Stimulated activated CD8-positive, alpha-beta memory T cell treated with anti-CD3 and anti-CD28 coated beads, Interleukin-12 subunit alpha, Interleukin-12 subunit beta, amount 100 ng/mL, for 1 hour (primary cell): ENCODE results near the gene SLC25A43.
"Not testable (repeated sequence)": the region's sequence is repeated elsewhere in the genome, so short reads cannot be mapped to it uniquely, and the experiment has no call there.

ENCODE experiments used
- DNase-seq: peaks from one replicate; pipeline ENCODE4 v3.0.0-alpha.2; 2020; ENCODE audit warnings: low read depth

SLC25A43 gene

DNA sequence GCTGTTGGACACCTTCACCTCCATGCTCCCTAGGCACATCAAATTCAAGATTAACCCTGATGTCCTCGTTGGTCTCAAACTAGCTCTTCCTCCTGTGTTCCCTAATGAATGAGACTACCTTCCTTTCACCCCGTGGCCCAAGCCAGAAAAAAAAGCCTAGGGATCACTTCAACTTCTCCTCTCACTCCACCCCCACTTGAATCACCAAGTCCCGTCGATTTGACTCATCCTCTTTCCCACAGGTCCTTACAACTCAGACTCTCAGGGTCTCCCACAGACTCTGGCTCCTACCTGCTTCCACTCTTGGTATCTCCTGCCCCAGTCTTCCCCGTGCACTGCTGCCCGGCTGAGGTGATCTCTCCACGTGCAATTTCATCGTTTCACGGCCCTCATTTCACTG, 8.5 kb downstream of the SLC25A43 start:
- no peak for DNase-seq

DNA sequence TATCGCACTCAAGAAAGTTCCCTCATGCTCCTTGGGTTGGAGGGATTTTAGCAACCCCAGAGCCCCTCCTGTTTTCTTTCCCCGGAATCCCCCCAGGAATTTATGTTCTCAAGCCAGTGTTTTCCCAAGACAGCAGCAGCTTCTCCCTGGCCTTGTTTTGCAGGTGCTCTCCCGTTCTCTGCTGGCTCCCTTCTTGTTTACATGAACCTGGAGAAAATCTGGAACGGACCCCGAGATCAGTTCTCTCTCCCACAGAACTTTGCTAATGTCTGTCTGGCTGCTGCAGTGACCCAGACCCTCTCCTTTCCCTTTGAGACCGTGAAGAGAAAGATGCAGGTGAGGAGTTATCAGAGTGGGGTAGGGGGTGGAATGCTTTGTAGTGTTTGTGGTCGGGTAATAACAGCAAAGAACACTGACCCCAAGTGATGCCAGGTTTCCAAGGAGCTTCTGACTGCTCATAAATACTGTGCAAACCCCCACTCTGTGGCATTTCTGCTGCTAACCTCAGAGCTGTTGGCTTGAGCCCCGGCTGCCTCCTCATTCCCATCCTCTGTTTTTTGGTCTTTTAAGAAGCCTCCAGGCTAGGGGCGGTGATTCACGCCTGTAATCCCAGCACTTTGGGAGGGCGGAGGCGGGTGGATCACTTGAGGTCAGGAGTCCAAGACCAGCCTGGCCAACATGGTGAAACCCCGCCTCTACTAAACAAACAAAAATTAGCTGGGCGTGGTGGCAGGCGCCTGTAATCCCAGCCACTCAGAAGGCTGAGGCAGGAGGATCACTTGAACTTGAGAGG, 11.1 kb downstream of the SLC25A43 start:
- DNase-seq: no peak

DNA sequence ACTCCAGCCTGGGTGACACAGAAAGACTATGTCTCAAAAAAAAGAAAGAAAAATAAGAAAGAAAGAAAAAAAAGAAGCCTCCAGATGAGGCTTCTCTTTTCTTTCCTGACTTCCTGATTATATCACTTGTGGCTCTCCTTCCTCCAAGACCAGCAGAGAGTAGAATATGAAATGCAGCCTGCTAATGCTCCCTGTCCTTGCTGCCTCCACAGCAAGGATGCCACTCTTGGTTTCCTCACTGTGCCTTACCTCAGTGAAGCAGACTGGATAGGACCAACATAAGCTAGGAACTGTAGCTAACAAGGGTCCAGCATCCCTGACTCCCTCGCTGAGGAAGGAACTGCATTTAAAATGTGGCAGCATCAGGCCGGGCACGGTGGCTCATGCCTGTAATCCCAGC, 11.7 kb downstream of the SLC25A43 start:
- DNase-seq: no peak

DNA sequence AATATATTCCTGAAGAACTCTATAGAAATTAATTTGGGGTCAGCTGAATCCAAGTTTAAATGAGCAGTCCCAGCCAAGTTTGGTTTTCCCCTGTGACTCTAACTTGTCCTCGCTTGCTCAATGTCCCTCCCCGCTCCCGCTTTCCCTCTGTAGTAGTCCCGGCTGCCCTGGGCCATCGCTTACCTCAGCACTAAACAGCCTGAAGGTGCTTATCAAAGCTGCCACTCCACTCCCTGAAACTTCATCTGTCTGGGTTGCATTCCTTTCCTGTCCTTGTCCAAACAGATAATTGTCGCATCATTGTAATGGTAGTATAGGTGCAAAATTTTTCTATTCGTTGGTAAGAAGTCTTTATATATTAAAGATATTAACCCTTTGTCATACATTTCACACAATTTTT, 12.8 kb downstream of the SLC25A43 start:
- DNase-seq: no peak

DNA sequence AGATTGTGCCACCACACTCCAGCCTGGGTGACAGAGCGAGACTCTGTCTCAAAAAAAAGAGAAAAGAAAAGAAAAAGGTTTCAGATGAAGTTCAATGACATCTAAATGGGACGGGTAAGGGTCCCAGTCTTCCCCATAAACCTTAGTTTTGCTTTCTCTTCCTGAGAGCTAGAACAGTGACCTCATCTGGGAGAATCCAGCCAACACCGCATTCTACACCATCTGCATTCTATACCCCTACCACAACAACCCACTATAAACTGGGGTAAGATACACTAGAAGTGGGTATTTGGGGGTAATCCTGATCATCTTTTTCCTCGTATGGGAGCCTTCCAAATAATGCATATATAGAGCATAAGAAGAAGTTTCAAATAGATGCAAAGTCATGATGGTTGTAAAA, 18.2 kb downstream of the SLC25A43 start:
- no peak for DNase-seq

DNA sequence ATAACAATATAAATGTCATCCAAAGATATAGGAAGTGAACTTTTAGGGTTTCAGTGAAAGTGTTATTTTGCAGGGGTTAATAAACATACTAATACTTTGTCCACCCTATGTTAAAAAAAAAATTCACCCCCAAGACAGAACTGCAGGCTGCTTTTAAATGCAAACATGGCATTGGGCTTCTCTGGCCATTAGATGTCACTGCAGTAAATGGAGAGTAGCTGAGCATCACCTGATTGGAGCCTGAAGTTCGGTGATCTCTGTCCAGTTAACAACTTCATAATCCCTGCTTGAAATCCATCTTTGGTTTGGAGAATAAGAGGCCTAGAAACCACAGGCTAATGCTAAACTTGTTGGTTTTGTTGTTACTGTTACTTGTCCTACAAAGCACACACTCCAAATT, 18.7 kb downstream of the SLC25A43 start:
- no peak for DNase-seq

DNA sequence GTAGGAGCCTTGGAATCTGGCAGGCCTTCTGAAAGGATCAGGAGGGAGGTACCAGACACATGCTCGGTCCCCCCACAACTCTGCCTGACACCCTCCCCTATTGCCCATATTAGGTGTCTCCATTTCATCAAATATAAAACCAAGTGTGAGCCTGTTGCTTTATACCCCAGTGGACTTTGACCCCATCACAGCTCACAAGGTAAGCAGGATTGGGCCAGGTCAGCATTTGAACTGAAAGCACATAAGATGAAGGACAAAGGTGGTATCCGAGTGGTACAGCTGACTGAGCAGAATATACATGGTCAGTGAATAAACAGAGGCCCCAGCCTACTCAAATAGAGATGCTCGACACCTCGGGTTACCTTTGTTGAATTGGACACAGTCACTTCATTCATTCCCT, 20.0 kb downstream of the SLC25A43 start:
- DNase-seq: no peak

DNA sequence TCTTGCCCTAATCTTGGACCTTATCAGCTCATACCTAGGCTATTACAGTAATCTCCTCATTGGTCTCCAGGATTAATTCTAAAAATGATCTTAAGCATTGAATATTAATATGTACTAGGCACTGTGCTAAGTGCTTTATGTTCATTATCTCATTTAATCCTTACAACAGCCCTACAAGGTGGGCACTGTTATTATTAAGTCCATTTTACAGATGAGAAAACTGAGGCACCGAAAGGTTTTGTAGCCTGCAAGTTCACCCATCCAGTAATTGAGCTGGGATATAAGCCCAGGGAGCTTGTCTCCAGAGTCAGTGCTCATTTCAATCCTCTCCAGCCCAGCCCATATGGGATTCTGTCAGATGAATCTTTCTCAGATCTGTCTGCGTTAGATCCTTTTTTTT, 20.8 kb downstream of the SLC25A43 start:
- DNase-seq: no peak

DNA sequence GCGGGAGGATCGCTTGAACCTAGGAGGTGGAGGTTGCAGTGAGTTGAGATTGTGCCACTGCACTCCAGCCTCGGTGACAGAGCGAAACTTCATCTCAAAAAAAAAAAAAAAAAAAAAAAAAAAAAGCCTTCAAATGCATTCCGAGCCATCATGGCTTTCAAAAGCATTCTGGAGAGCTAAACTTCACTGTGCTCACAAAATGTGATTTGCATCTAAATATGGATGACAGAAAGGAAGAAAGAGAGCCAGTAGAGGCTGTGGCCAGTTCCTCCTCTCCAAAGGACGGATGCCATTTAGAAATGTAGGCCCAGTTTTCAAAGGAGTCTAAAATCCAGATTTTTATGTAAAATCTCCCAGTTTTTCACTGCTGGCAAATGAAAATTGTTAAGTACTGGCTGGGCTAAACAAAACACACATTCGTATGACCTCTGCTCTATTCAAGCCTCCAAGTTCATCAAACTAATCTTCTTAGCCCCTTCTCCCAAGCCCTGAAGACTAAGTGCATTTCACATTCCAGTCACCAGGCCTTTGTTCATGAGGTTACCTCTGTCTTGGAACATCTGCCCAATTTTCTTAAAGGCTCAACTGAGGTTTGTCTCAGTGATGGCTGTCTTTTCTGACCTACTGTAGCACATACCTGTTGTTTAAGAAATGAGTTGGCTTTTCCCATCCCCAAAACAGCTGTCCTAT, 22.0 kb downstream of the SLC25A43 start:
- DNase-seq: no peak

DNA sequence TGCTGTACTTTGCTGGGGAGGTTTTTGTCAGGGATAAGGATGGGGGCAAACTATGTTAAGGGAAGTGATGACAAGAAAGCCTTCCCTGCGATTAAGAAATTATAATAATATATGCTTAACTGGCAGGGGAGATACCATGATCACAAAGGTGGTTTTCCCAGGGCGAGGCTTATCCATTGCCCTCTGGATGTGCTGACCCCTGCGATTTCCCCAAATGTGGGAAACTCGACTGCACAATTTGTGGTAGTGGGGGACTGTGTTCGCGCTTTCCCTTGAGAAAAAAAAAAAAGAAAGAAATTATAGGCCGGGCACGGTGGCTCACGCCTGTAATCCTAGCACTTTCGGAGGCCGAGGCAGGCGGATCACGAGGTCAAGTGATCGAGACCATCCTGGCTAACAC, 24.5 kb downstream of the SLC25A43 start:
- no peak for DNase-seq

DNA sequence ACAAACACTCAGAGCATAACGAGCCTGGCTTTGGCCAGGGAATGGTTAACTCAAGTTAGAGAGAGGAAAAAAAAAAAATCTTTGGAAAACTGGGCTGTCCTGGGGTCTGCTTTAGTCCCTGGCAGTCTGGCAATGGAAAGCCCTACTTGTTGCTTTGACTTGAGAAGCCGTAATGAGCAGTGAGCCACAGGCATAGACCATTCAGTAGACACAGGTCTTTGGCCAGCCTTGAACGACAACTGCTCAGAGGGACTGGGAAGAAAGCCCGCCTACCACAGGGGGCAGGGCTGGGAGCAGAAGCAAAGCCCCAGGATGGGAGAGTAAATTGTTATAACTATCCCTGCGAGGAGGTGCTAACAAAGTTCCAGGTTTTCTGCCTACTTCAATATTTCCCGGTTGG, 25.9 kb downstream of the SLC25A43 start:
- DNase-seq: no peak

DNA sequence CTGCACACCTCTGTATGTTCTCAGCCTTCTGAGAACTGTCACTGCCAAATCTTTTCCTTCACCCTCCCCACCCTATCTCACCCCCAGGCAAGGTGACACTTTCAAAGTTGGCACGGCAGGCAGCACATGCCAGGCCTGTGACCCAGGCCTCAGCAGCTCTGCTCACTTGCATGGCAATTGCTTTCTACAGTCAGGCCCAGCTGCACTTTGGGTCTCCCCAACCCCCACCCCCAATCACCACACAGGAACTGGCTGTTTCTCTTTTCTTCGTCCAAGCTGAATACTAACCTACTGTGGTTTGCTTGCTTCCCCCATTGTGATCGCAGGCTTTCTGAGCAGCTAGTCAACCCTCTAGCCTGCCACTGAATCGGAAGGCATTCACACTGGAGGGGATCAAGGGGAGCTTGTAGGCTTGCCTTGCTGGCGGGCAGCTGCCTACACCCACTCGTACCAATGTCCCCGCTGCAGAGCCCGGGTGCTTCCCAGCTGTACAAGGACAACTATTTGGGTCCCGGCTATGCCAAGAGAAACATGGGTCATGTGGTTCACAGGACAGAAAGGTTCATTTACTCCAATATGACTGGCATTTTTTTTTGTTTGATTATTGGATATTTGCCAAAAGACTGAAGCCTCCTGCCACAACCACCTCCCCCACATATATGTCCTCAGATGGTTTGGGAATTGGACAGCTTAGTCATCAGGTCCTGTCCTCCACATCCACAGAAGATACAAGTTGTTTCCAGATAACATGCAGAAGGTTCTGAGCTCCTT, 28.1 kb downstream of the SLC25A43 start:
- DNase-seq: no peak

DNA sequence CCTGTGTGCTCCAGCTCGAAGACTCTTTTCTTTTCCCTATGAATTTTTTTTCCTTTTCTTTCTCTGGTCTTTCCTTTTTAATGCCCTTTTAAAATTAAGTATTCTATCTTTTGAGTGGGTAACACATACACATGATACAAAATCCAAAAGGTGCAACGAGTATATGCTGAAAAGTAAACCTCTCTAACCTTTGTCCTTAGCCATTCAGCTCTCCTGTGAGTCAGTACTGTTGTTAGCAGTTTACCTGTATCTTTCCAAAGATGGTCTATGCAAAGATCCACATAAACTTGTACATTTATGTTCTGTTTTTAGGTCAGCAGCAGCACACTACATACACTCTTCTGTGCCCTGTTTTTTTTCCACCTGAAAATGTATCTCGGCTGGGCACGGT, 28.7 kb downstream of the SLC25A43 start:
- DNase-seq: no peak

DNA sequence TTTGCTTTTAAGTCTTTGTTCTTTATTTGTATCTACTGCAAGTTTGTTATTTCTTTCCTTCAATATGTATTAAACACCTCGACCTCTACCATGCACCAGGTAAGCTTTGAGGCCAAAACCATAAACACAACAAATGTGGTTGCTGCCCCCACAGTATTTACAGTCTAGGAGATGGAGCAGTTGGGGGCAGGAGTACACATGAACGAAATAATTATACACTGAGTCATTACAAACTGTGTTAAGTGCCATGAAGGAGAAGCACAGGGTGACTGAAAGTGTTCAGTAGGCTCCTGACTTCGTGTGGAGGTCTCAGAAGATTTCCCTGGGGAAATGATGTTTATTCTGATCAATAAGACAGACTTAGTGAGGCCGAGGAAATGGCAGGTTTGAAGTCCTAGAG, 30.3 kb downstream of the SLC25A43 start:
- DNase-seq: no peak

DNA sequence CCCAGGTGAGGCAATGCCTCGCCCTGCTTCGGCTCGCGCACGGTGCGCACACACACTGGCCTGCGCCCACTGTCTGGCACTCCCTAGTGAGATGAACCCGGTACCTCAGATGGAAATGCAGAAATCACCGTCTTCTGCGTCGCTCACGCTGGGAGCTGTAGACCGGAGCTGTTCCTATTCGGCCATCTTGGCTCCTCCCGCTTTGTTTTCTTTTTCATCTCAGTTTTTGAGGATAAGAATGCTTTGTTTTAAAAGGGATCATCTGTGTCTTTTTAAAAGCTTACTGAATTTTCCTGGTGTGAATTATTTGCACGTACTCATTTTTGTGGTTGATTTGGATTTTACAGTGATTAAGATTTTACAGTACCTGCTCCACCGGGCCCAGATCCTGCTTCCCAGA, 42.2 kb downstream of the SLC25A43 start:
- not testable (repeated sequence) for DNase-seq

DNA sequence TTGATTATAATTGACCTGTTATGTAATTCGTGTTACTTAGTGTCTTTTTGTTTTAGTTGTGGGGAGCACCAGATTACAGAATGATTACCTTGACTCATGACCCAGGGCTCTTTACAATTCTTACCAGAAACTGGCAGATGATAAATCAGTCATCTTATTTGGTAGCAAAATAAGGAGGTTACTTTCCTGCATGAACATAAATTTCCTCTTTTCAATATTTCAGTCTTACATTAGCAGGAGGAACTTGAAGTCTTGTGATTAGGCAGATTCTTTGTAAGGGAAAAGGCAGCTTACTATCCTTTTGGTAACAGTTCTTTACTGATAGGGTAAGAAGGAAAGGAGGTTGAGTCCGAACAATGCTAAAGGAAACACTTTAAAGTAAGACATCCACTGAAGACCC, 43.1 kb downstream of the SLC25A43 start:
- DNase-seq: no peak

DNA sequence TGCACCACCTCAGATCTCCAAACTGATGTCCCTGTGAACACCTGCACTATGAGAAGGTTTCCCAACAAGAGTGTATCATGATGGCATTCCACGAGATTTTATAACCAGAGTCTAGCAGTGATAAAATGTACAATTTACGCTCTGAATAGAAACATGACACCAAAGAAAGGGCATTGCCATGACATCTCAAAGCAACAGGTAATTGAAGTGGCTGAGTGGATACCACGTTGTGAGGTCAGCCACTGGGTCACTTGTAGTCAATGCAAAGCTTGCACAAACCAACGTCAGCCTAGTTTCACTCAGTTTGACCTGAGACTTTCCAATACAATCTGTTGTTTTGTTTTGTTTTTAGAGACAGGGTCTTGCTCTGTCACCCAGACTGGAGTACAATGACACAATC, 54.1 kb downstream of the SLC25A43 start:
- DNase-seq: no peak

DNA sequence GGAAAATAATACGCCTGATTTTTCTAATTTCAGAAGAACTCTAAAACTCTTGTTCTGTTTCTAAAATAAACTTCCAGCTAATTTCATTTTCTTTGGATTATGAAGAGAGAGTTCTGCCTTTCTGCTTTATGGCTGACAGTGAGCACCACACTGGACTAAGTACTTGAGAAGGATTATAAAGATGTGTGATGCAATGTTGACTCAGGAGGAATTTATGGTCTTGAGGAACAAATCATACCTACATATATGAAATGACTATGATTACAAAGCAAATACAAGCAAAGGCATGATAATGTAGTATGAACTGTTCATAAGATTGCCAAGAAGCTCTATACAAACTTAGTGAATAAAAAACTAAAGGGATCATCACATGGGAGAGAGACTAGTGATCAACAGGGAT, 56.1 kb downstream of the SLC25A43 start:
- no peak for DNase-seq

DNA sequence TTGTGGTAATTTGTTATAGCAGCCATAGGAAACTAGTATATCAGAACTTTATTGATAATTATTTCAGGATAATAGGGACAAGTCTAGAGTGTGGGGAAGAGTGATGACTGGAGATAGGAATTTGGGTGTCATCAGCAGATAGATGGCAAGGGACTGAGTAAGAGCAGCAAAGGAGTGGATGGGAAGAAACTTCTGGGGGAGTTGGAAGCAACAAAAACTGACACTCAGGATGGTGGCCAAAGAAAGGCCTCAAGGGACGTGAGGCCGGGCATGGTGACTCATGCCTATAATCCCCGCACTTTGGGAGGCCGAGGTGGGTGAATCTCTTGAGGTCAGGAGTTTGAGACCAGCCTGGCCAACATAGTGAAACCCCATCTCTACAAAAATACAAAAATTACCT, 60.0 kb downstream of the SLC25A43 start:
- no peak for DNase-seq

DNA sequence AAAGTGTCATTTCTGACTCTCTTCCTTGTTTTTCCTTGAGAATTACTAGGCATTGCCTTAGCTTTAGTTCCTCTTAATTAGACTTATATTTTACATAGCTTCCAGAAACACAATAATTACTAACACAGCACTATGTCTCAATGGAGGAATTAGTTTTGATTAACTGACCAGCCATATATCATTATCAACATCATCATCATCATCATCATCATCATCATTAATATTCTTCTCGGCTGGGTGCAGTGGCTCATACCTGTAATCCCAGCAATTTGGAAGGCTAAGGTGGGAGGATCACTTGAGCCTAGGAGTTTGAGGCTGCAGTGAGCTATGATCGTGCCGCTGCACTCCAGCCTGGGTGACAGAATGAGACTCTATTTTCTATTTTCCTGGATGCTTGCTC, 66.4 kb downstream of the SLC25A43 start:
- no peak for DNase-seq

DNA sequence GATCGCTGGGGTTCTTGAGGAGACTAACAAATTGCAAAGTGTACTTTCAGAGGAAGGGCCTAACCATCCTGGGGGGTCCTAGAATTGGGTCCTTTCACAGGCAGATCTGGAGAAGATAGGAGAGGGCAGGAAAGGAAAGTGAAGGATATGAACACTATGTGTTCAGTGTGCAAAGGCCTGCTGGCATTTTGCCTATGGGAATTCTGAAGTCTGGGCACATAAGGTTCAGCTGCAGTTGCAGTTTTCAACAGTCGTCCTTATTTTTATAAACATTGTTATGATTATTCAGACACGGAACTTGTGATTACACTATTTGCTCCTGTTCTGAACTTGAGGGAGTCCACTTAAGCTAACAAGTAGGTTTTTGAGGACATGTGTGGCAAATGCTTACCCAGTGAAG, 67.8 kb downstream of the SLC25A43 start:
- DNase-seq: no peak

DNA sequence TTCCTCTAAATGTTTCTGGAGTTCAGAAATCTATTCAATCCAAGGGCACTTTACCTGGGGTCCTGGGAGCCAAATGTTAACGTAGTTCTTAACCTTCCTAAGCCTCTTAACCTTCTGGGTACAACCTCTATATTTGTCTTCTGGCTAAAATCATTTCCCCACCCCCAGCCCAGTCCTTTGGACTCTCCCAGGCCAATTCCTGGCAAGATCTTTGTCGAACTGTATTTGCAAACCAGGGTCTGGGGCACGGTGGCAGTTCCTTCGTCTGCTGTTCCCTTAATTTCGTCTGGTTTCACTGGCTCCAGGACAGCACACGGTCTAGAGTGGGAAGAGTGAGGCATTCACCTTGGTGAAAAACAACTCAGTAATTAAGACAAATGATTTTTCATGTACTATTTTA, 68.3 kb downstream of the SLC25A43 start:
- no peak for DNase-seq
